Measurements from ENCODE around the gene ZNF396. TPM values are rescaled to one million over a fixed set of nuclear protein-coding genes. Genes with fewer than 3 reads are reported as not detected.

Gene ZNF396
- total RNA-seq, 1 experiment from 2014 or later, result 1.4 TPM

DNA sequence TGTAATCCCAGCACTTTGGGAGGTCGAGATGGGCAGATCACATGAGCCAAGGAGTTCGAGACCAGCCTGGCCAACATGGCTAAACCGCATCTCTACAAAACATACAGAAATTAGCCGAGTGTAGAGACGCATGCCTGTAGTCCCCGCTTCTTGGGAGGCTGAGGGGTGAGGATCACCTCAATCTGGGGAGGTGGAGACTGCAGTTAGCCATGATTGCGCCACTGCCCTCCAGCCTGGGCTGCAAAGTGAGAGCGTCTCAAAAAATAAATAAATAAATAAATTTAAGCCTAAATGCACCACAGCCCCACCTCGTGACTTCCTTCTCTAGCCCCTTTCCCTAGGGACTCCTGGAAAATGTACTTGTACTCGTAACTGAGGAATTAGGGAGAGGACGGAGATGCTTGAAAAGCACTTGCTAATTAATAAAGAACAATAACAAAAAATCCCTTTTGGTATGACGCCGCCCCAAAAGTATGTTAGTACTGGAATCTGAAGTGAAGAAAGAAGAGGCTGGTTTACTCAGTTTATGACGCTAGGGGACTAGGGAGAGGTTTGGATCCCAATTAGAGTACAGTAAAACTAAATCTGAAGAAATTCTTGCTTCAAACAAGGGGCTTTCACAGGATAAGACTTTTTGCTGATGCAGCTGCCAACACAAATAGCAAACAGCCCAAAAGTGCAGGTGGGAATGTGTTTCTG lies 887 bp upstream of the ZNF396 start:
- no peaks in the 10 kb centered on the region for H3K36me3 ChIP-seq (ENCODE audit: insufficient read depth, low read length)
- H2AFZ ChIP-seq (ENCODE audit: low read length), result no peak overlapping the region
- H3K4me2 ChIP-seq (ENCODE audit: low read depth, low read length, poor library complexity, severe bottlenecking), result no peak overlapping the region
- no peaks in the 10 kb centered on the region for H3K9me2 ChIP-seq (replicated peaks; ENCODE audit: insufficient read depth, low read length)
- H4K20me1 ChIP-seq (ENCODE audit: insufficient read depth, low read depth, low read length), result no peaks in the 10 kb centered on the region
- no peak for DNase-seq
- H3K9ac ChIP-seq (ENCODE audit: low read length), result no peak overlapping the region
- H3K79me2 ChIP-seq (ENCODE audit: low read length), result no peaks in the 10 kb centered on the region
- no peaks in the 10 kb centered on the region for H3K9me3 ChIP-seq (ENCODE audit: low read length)
- no peak overlapping the region for H3K27ac ChIP-seq (ENCODE audit: low read length)
- H3K4me1 ChIP-seq (ENCODE audit: low read length), result peaks cover 13% of the 10 kb centered on the region
- H3K27me3 ChIP-seq (ENCODE audit: low read length), result no peaks in the 10 kb centered on the region
- H3K4me3 ChIP-seq (ENCODE audit: low read length), result no peak overlapping the region

GRCh38 chr18:35376393-35376741 lies 770 bp downstream of the ZNF396 start:
- Histone ChIP-seq H3K9me3 (ENCODE audit: low read length) (no peaks in the 10 kb centered on the region), H4K20me1 (ENCODE audit: insufficient read depth, low read depth, low read length) (no peaks in the 10 kb centered on the region), H3K4me2 (ENCODE audit: low read depth, low read length, poor library complexity, severe bottlenecking) (peak overlapping the region; percentile 90), H3K27ac (ENCODE audit: low read length) (no peak overlapping the region), H3K4me3 (ENCODE audit: low read length) (peak overlapping the region; percentile 75), H2AFZ (ENCODE audit: low read length) (peak overlapping the region; percentile 82), H3K9me2 (replicated peaks; ENCODE audit: insufficient read depth, low read length) (no peaks in the 10 kb centered on the region), H3K79me2 (ENCODE audit: low read length) (no peaks in the 10 kb centered on the region), H3K36me3 (ENCODE audit: insufficient read depth, low read length) (no peaks in the 10 kb centered on the region), H3K9ac (ENCODE audit: low read length) (peak overlapping the region; percentile 70), H3K27me3 (ENCODE audit: low read length) (no peaks in the 10 kb centered on the region), H3K4me1 (ENCODE audit: low read length) (peaks cover 13% of the 10 kb centered on the region)
- peak; percentile 48 for DNase-seq

- H3K4me2 ChIP-seq (ENCODE audit: low read depth, low read length, poor library complexity, severe bottlenecking), result no peak overlapping the region
- H2AFZ ChIP-seq (ENCODE audit: low read length), result no peak overlapping the region
- DNase-seq, result no peak
- H3K4me3 ChIP-seq (ENCODE audit: low read length), result no peak overlapping the region
- H3K36me3 ChIP-seq (ENCODE audit: insufficient read depth, low read length), result no peaks in the 10 kb centered on the region
- H3K4me1 ChIP-seq (ENCODE audit: low read length), result peaks cover 13% of the 10 kb centered on the region
- H4K20me1 ChIP-seq (ENCODE audit: insufficient read depth, low read depth, low read length), result no peaks in the 10 kb centered on the region
- H3K27me3 ChIP-seq (ENCODE audit: low read length), result no peaks in the 10 kb centered on the region
- no peaks in the 10 kb centered on the region for H3K9me2 ChIP-seq (replicated peaks; ENCODE audit: insufficient read depth, low read length)
- H3K9me3 ChIP-seq (ENCODE audit: low read length), result no peaks in the 10 kb centered on the region
- H3K79me2 ChIP-seq (ENCODE audit: low read length), result no peaks in the 10 kb centered on the region
- H3K27ac ChIP-seq (ENCODE audit: low read length), result no peak overlapping the region
- H3K9ac ChIP-seq (ENCODE audit: low read length), result no peak overlapping the region
Measured at GRCh38 chr18:35374708-35375107, 2.4 kb downstream of the ZNF396 start.

DNA sequence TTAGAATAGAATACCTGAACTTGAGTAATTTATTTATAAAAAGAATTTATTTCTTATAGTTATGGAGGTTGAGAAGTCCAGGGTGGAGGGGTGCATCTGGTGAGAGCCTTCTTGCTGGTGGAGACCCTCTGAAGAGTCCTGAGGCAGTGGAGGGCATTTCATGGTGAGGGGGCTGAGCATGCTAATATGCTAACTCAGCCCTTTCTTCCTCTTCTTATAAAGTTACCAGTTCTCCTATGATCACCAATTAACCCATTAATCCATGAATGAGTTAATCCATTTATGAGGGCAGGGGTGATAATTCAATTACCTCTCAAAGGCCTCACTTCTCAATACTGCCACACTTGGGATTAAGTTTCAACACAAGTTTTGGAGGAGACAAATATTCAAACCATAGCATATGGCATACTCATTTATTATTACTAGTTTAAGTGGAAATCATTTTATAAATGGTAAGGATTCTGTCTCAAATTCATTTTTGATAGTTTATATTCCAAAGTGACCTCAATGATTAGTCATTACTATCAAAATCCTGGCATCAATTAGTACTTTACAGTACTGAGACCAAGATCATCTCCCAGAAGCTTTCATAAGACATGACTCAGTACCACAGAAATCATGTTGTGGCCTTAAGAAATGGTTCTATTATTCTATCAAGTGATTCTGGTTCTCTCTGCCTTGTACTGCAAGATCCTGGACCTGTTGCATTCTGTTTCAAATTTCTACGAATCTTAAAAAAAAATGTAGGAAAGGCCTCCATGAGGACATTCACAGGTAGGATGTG lies 5.5 kb downstream of the ZNF396 start:
- Histone ChIP-seq H3K4me3 (ENCODE audit: low read length) (no peak overlapping the region), H3K9ac (ENCODE audit: low read length) (no peak overlapping the region), H3K4me2 (ENCODE audit: low read depth, low read length, poor library complexity, severe bottlenecking) (no peak overlapping the region), H4K20me1 (ENCODE audit: insufficient read depth, low read depth, low read length) (no peaks in the 10 kb centered on the region), H3K4me1 (ENCODE audit: low read length) (peaks cover 5% of the 10 kb centered on the region), H3K9me2 (replicated peaks; ENCODE audit: insufficient read depth, low read length) (no peaks in the 10 kb centered on the region), H3K36me3 (ENCODE audit: insufficient read depth, low read length) (no peaks in the 10 kb centered on the region), H3K9me3 (ENCODE audit: low read length) (no peaks in the 10 kb centered on the region), H3K27me3 (ENCODE audit: low read length) (no peaks in the 10 kb centered on the region), H3K27ac (ENCODE audit: low read length) (no peak overlapping the region), H2AFZ (ENCODE audit: low read length) (no peak overlapping the region), H3K79me2 (ENCODE audit: low read length) (no peaks in the 10 kb centered on the region)
- DNase-seq, result peak; percentile 21

GRCh38 chr18:35369126-35369525 lies 8.0 kb downstream of the ZNF396 start:
- H3K36me3 ChIP-seq (ENCODE audit: insufficient read depth, low read length), result no peaks in the 10 kb centered on the region
- H4K20me1 ChIP-seq (ENCODE audit: insufficient read depth, low read depth, low read length), result no peaks in the 10 kb centered on the region
- no peaks in the 10 kb centered on the region for H3K9me2 ChIP-seq (replicated peaks; ENCODE audit: insufficient read depth, low read length)
- H3K27ac ChIP-seq (ENCODE audit: low read length), result no peak overlapping the region
- no peak overlapping the region for H2AFZ ChIP-seq (ENCODE audit: low read length)
- H3K9me3 ChIP-seq (ENCODE audit: low read length), result no peaks in the 10 kb centered on the region
- no peaks in the 10 kb centered on the region for H3K4me1 ChIP-seq (ENCODE audit: low read length)
- H3K4me3 ChIP-seq (ENCODE audit: low read length), result no peak overlapping the region
- DNase-seq, result peak; percentile 22
- no peak overlapping the region for H3K9ac ChIP-seq (ENCODE audit: low read length)
- H3K27me3 ChIP-seq (ENCODE audit: low read length), result no peaks in the 10 kb centered on the region
- no peak overlapping the region for H3K4me2 ChIP-seq (ENCODE audit: low read depth, low read length, poor library complexity, severe bottlenecking)
- H3K79me2 ChIP-seq (ENCODE audit: low read length), result no peaks in the 10 kb centered on the region

DNA sequence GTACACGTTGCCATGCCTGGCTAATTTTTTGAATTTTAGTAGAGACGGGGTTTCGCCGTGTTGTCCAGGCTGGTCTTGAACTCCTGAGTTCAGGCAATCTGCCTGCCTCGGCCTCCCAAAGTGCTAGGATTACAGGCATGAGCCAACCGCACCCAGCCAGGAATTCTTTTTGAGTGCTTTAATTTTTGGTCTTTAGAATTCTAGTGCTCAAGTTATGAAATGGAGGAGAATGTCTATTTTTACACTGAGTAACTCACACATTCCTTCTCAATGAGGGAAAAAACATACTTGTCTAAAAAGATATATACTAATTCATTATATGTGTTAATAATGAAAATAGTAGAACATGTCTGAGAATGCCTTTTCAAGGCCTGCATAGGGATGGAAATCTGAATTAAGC lies 8.5 kb downstream of the ZNF396 start:
- Histone ChIP-seq H4K20me1 (ENCODE audit: insufficient read depth, low read depth, low read length) (no peaks in the 10 kb centered on the region), H3K79me2 (ENCODE audit: low read length) (no peaks in the 10 kb centered on the region), H3K4me2 (ENCODE audit: low read depth, low read length, poor library complexity, severe bottlenecking) (no peak overlapping the region), H3K9me3 (ENCODE audit: low read length) (no peaks in the 10 kb centered on the region), H3K27ac (ENCODE audit: low read length) (no peak overlapping the region), H3K9me2 (replicated peaks; ENCODE audit: insufficient read depth, low read length) (no peaks in the 10 kb centered on the region), H3K4me1 (ENCODE audit: low read length) (no peaks in the 10 kb centered on the region), H3K36me3 (ENCODE audit: insufficient read depth, low read length) (no peaks in the 10 kb centered on the region), H3K4me3 (ENCODE audit: low read length) (no peak overlapping the region), H2AFZ (ENCODE audit: low read length) (no peak overlapping the region), H3K27me3 (ENCODE audit: low read length) (no peaks in the 10 kb centered on the region), H3K9ac (ENCODE audit: low read length) (no peak overlapping the region)
- DNase-seq, result peak; percentile 19

DNA sequence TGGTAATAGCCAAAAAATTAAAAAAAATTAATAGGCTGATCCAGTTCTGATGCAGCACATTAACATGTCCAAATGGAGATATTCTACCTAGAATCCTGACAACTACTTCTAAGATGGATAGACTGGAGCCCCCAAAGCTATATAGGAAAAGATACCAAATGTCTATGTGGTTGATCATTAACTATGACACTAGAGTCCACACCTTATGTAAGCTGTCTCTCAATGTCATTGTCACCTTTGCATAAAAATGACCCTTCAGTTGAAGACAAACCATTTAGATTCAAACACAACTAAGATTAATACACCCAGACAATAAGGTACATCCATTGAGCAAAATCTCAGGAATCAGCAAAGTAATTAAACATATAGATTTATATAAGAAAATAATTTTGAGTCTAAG lies 14.6 kb downstream of the ZNF396 start:
- Histone ChIP-seq H3K4me2 (ENCODE audit: low read depth, low read length, poor library complexity, severe bottlenecking) (no peak overlapping the region), H4K20me1 (ENCODE audit: insufficient read depth, low read depth, low read length) (no peaks in the 10 kb centered on the region), H3K36me3 (ENCODE audit: insufficient read depth, low read length) (no peaks in the 10 kb centered on the region), H3K9ac (ENCODE audit: low read length) (no peak overlapping the region), H3K27me3 (ENCODE audit: low read length) (no peaks in the 10 kb centered on the region), H3K4me3 (ENCODE audit: low read length) (no peak overlapping the region), H3K9me2 (replicated peaks; ENCODE audit: insufficient read depth, low read length) (no peaks in the 10 kb centered on the region), H3K4me1 (ENCODE audit: low read length) (no peaks in the 10 kb centered on the region), H3K9me3 (ENCODE audit: low read length) (no peaks in the 10 kb centered on the region), H3K27ac (ENCODE audit: low read length) (no peak overlapping the region), H3K79me2 (ENCODE audit: low read length) (no peaks in the 10 kb centered on the region), H2AFZ (ENCODE audit: low read length) (no peak overlapping the region)
- DNase-seq, result no peak

DNA sequence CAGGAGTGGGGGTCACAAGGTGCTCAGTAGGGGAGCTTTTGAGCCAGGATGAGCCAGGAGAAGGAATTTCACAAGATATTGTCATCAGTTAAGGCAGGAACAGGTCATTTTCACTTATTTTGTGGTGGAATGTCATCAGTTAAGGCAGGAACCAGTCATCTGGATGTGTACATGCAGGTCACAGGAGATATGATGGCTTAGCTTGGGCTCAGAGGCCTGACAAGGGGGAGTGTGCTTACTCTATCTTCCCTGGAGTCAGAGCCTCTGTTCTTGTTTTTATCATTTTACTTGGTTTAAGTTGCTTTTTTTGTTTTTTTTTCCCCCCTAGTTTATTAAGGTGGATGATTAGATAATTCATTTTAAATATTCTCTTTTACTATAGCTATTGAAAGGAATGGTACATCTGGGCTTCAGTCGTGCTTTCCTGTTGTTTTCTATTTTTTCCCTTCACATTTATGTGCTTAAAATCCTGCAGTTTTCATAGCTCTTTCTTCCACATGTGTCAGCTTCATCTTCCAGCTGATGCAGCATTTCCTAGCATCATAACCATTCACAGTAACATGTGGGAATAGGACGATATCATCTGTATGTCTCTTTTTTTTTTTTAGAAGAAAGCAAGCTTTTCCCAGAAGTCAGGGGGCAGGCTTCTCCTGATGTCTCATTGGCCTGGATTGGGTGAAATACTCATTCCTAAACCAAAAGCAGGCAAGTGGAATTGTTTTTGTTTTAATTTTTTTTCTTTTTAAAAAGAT lies 15.4 kb downstream of the ZNF396 start:
- H3K79me2 ChIP-seq (ENCODE audit: low read length), result no peaks in the 10 kb centered on the region
- H3K4me3 ChIP-seq (ENCODE audit: low read length), result no peak overlapping the region
- H2AFZ ChIP-seq (ENCODE audit: low read length), result no peak overlapping the region
- H3K27ac ChIP-seq (ENCODE audit: low read length), result no peak overlapping the region
- no peaks in the 10 kb centered on the region for H4K20me1 ChIP-seq (ENCODE audit: insufficient read depth, low read depth, low read length)
- H3K9me2 ChIP-seq (replicated peaks; ENCODE audit: insufficient read depth, low read length), result no peaks in the 10 kb centered on the region
- H3K9me3 ChIP-seq (ENCODE audit: low read length), result no peaks in the 10 kb centered on the region
- no peak overlapping the region for H3K4me2 ChIP-seq (ENCODE audit: low read depth, low read length, poor library complexity, severe bottlenecking)
- no peak for DNase-seq
- H3K9ac ChIP-seq (ENCODE audit: low read length), result no peak overlapping the region
- no peaks in the 10 kb centered on the region for H3K27me3 ChIP-seq (ENCODE audit: low read length)
- no peaks in the 10 kb centered on the region for H3K36me3 ChIP-seq (ENCODE audit: insufficient read depth, low read length)
- no peaks in the 10 kb centered on the region for H3K4me1 ChIP-seq (ENCODE audit: low read length)
